ENCODE results near the gene GLDC.
"Not testable (repeated sequence)": the region's sequence is repeated elsewhere in the genome, so short reads cannot be mapped to it uniquely, and the experiment has no call there.

The GLDC gene

DNA sequence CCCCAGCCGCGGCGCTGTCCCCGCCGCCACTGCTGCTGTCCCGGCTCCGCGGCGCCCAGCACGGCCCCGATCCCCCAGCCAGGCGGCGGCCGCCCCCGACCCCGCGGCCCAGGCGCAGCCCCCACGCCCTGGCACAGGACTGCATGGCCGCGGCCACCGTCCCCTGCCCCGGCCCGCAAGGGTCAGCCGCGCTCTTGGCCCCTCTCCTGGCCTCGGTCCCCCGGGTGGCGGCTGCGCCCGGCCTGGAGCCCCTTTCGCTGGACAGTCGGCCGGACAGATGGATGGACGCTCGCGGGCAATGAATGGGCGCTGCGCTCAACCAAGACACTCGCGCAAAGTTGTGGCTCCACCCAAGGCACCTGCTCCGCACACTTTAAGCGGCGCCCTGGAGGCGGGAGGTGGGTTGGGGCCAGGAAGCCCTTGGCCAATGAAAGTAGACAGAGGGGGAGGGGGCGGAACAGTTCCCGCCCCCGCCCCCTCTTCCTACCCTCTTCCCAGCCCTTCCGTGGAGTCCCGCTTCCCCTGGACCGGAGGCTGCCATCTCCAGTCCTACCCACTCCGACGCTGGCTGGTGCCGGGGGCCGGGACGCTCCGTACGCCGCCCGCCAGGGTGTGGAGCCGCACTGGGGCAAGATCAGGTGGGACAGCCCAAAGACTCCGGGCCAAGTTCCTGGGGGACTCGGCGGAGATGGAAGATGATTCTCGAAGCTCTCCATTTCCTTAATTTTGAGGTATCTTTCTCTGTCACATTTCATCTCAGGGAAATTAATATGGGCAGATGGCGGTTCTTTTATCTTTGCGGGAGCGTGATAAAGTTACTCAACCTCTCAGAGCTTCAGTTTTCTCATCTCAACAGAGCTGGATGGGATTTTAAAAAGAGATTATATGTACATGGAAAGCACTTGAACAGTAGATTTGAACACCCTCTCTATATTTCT lies at the start of gene GLDC:
TSS of gene GLDC (minus strand) at position 375 of the 938 bp plus-strand sequence. CDS start at position 145, 230 bp downstream.
- H3K4me3 ChIP-seq (ENCODE audit: low read length), result peak within 1 kb of the TSS; percentile 68
- no peak for TF ChIP-seq ZNF274 (IDR thresholded peaks at IDR 0.05; ENCODE audit: low read depth, low read length)

DNA sequence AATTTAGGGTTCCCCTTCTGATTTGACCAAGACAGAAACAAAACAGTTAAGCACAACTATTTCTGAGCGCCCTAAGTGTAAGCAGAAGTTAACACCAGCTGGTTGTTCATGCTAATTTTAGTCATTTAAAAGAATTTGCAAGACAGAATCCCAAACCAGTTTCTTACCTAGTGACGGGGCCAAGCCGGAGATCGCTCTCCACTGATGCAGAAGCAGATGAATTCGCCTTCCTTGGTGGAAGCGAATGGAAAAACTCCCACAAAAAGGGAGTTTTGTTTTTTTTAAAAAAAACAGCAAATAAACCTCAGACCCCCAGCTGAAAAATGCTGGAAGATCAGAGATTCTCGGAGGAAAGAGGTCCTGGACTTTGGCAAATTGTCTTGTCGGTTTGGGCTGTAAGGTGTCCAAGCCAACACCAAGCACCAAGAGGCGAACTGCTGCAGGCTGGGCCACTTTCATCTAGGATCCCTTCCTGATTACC lies 47.4 kb upstream of the GLDC start:
- TF ChIP-seq ZNF274 (IDR thresholded peaks at IDR 0.05; ENCODE audit: low read depth, low read length), result no peak
- H3K4me3 ChIP-seq (ENCODE audit: low read length), result no peak overlapping the region

DNA sequence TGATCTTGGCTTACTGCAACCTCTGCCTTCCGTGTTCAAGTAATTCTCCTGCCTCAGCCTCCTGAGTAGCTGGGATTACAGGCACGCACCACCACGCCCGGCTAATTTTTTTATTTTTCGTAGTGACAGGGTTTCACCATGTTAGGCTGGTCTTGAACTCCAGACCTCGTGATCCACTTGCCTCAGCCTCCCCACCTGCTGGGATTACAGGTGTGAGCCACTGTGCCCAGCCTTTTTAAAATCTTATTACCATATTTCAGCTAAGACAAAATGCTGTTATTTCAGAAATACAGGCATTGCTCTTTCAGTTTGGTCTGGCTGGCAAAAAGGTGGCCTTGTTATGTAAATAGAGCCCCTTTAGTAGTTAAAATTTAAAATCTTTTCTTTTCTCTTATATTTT lies 46.9 kb upstream of the GLDC start:
- no peak for TF ChIP-seq ZNF274 (IDR thresholded peaks at IDR 0.05; ENCODE audit: low read depth, low read length)

DNA sequence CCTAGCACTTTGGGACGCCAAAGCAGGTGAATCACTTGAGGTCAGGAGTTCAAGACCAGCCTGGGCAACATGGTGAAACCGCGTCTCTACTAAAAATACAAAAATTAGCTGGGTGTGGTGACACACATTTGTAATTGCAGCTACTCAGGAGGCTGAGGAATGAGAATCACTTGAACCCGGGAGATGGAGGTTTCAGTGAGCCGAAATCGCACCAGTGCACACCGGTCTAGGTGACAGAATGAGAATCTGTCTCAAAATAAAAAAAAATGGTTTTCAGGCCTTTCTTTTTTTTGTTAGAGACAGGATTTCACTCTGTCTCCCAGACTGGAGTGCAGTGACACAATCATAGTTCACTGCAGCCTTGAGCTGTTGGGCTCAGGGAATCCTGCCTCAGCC lies 45.1 kb upstream of the GLDC start:
- H3K4me3 ChIP-seq (ENCODE audit: low read length), result not testable (repeated sequence)

More for the DNA sequence above, 46.9 kb upstream of the GLDC start:
- no peak overlapping the region for H3K4me3 ChIP-seq (ENCODE audit: low read length)

DNA sequence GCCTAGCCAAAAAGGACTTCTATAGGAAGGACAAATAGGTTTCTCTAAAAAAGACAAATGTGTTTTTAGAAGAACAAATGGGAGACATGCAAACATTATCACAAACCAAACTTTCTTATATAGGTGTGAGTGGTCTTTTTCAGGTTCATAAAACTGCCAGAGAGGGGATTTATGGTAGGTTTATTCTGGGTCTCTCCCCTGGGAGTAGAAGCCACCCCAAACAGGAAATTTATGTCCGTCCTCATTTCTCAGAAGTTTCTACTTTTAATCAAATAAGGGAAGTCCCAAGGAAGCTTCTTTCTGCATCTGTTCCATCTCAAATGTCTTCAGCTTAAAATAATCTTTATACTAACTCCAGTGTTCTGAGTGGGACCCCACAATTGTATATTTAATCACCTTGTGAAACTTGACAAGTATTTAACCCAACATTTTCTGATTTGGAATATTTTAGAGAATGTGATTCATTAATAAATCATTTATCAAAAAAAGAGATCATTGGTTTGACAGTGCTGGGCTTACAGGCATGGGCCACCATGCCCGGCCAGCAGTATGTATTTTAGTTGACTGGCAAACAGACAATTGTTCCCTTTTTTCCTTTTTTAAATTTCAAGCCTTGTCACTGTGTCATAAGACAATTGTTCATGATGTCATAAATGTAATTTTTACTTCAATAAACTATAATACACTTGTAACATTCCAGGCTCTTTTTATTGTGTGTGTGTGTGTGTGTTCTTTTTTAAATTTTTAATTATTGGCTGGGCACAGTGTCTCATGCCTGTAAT lies 44.6 kb upstream of the GLDC start:
- no peak for TF ChIP-seq ZNF274 (IDR thresholded peaks at IDR 0.05; ENCODE audit: low read depth, low read length)
- H3K4me3 ChIP-seq (ENCODE audit: low read length), result peak overlapping the region; percentile 18; the same call in 1 of the 2 replicates

DNA sequence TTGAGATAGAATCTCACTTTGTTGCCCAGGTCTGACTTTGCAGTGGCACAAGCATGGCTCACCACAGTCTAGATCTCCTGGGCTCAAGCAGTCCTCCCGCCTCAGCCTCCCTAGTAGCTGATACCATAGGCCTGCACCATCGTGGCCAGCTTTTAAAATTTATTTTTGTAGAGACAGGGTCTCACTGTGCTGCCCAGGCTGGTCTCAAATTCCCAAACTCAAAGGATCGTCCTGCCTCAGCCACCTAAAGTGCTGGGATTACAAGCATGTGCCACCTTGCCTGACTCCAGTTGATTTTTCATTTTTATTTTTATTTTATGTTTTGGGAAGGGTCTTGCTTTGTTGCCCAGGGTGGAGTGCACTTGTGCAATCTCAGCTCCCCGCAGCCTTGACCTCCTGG lies 41.7 kb upstream of the GLDC start:
- no peak for TF ChIP-seq ZNF274 (IDR thresholded peaks at IDR 0.05; ENCODE audit: low read depth, low read length)

DNA sequence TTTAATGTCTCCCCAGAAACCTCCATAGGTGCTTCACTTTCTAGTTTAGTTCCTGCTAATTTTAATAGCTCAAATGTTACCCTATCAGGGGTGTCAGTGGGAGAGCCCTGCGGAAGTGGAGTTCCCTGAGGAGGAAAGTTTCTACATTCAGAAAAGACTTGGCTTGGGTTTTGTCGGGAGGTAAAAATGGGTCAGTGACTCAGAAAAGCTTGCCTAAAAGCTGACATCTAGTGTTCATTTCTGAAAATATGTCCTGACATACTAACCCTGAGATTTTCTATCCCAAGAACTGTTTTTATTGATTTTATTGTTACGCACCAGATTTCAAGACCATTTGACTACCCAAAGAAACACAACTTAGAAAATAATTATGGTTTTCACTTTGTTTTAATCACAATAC lies 40.9 kb upstream of the GLDC start:
- H3K4me3 ChIP-seq (ENCODE audit: low read length), result no peak overlapping the region
- TF ChIP-seq ZNF274 (IDR thresholded peaks at IDR 0.05; ENCODE audit: low read depth, low read length), result no peak

More for the DNA sequence above, 41.7 kb upstream of the GLDC start:
- no peak overlapping the region for H3K4me3 ChIP-seq (ENCODE audit: low read length)

DNA sequence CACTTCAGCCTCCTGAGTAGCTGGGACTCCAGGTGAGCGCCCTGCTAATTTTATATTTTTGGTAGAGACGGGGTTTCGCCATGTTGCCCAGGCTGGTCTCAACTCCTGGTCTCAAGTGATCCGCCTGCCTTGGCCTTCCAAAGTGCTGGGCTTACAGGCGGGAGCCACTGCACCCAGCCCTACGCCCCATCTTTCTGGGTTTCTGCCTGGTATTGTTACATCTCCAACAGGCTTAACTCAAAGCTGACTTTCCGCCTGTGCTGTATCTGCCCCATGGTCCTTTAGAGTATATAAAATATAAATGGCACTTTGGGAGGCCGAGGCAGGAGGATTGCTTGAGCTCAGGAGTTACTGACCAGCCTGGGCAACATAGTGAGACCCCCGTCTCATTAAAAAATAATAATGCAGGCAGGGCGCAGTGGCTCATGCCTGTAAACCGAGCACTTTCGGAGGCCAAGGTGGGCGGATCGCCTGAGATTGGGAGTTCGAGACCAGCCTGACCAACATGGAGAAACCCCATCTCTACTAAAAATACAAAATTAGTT lies 36.5 kb upstream of the GLDC start:
- TF ChIP-seq ZNF274 (IDR thresholded peaks at IDR 0.05; ENCODE audit: low read depth, low read length), result no peak
- H3K4me3 ChIP-seq (ENCODE audit: low read length), result peak overlapping the region; percentile 89

DNA sequence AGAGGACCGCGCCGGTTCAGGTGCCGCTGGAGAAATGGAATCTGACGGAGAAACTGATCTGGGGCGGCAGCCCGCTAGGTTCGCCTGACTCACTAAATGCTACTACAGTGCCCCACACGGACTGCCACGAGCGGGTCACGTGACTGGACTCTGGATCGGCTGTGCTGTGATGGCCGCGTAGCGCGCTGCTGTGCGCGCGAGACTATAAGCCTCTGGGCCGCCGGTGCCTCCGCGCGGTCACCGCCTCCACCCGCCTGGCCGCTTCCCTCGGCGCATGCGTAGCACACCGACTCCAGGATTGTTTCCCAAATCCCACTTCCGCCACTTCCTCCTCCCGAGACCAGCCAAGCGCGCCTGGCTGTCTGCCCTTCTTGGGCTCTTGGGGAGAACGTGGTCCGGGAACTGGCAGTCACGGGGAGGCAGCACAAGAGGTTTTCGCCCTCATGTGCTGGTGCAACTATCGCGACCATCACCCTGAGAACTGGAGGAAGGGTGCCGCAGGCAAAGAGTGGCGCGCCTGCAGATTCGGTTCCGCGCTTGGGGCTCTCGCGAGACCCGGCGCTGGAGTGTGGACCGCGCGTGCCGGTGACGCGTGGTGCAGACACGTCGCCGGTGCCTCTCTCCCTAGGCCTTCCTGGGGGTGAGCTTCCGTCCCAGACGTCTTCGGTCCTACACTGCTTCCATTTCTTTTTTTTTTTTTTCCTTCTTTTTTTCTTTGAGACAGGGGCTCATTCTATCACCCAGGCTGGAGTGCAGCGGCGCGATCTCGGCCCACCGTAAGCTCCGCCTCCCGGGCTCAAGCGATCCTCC lies 35.8 kb upstream of the GLDC start:
- H3K4me3 ChIP-seq (ENCODE audit: low read length), result peak overlapping the region; percentile 89

DNA sequence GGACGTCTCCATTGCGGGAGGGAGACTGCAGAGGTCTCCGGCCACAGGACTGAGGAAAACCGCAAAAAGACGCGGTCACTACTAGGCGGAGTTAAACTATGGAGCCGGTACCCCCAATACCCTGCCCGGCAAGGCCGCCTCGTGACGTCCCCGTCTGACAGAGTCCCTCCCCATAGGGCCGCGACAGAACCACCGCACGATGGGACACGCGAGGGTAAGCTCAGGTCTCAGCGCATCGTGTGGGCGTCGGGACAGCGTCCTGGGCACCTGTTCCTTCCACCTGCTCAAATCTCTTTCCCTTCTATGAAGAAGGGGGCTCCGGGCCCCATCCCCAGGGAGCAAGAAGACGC lies 35.2 kb upstream of the GLDC start:
- no peak for TF ChIP-seq ZNF274 (IDR thresholded peaks at IDR 0.05; ENCODE audit: low read depth, low read length)
- H3K4me3 ChIP-seq (ENCODE audit: low read length), result peak overlapping the region; percentile 89

More for the DNA sequence above, 35.8 kb upstream of the GLDC start:
- TF ChIP-seq ZNF274 (IDR thresholded peaks at IDR 0.05; ENCODE audit: low read depth, low read length), result no peak

DNA sequence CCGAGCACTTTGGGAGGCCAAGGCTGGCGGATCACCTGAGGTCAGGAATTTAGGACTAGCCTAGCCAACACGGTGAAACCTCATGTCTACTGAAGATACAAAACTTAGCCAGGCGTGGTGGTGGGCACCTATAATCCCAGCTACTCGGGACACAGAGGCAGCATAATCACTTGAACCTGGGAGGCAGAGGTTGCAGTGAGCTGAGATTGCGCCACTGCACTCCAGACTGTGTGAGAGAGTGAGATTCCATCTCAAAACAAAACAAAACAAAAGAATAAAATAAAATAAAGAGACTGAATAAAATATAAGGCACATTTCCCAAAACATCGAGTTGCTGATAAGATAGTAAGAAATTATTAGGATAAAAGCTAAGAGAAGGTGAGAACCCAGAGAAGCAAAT lies 32.3 kb upstream of the GLDC start:
- no peak for TF ChIP-seq ZNF274 (IDR thresholded peaks at IDR 0.05; ENCODE audit: low read depth, low read length)
- H3K4me3 ChIP-seq (ENCODE audit: low read length), result no peak overlapping the region

DNA sequence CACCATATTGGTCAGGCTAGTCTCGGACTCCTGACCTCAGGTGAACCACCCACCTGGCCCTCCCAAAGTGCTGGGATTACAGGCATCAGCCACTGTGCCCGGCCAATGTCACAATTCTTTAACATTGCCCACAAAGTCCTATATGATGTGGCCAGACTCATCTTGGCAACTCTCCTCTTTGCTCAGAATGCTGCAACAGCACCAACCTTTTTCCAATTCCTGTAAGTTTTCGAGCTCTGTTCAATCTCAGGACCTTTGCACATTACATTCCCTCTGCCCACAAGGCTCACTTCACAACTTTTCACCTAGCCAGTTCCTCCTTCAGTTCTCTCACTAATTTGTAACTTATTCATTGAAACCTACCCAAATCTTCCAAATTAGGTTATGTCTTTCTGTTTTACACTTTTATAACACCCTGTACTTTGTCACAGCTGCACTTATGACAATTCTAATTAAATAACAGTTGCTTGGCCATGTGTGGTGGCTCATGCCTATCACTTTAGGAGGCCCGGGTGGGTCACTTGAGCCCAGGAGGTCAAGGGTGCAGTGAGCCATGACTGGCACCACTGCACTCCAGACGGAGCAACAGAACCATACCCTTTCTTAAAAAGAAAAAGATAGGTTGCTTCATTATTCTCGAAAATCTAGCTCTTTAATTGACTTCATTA lies 30.9 kb upstream of the GLDC start:
- no peak for TF ChIP-seq ZNF274 (IDR thresholded peaks at IDR 0.05; ENCODE audit: low read depth, low read length)
- H3K4me3 ChIP-seq (ENCODE audit: low read length), result no peak overlapping the region

DNA sequence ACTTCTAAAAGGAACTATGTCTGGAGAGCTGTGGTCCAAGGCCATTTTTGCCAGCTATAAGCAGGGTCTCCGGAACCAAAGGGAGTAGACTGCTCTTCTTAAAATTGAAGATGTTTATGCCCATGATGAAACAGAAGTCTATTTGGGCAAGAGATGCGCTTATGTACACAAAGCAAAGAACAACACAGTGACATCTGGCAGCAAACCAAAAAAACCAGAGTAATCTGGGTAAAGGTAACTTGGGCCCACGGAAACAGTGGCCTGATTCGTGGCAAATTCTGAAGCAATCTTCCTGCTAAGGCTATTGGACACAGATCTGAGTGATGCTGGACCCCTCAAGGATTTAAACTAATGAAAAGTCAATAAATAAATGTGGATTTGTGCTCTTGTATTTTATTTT lies 29.7 kb upstream of the GLDC start:
- TF ChIP-seq ZNF274 (IDR thresholded peaks at IDR 0.05; ENCODE audit: low read depth, low read length), result no peak
- no peak overlapping the region for H3K4me3 ChIP-seq (ENCODE audit: low read length)
